AG09319 (cell line): ENCODE measurements around the gene RBM42.

Experiments
- DNase-seq: peaks from one replicate; pipeline ENCODE4 v3.0.0-alpha.2; 2010; ENCODE audit warnings: low read depth; ENCODE audit errors: extremely low read depth
- TF ChIP-seq, protein P1 (sequence below): IDR thresholded peaks from 2 replicates; pipeline ENCODE4 v1.5.1; 2011; ENCODE audit warnings: low read depth, mild to moderate bottlenecking, inconsistent platforms, low read length, moderate library complexity

The RBM42 gene

DNA sequence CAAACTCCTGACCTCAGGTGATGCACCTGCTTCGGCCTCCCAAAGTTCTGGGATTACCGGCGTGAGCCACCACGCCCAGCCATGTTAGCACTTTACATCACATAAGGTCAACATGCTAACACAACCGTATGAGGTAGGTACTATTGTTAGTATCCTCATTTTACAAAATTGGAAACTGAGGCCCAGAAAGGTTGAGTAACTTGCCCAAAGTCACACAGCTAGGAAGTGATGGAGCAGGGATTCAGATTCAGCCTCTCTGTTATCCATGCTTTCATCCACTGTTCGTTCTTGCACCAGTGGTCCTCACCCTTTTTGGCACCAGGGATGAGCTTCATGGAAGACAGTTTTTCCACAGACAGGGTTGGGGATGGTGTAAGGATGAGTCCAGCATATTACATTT is 27.9 kb downstream of the RBM42 start:
- DNase-seq: no peak
- TF ChIP-seq, protein P1, sequence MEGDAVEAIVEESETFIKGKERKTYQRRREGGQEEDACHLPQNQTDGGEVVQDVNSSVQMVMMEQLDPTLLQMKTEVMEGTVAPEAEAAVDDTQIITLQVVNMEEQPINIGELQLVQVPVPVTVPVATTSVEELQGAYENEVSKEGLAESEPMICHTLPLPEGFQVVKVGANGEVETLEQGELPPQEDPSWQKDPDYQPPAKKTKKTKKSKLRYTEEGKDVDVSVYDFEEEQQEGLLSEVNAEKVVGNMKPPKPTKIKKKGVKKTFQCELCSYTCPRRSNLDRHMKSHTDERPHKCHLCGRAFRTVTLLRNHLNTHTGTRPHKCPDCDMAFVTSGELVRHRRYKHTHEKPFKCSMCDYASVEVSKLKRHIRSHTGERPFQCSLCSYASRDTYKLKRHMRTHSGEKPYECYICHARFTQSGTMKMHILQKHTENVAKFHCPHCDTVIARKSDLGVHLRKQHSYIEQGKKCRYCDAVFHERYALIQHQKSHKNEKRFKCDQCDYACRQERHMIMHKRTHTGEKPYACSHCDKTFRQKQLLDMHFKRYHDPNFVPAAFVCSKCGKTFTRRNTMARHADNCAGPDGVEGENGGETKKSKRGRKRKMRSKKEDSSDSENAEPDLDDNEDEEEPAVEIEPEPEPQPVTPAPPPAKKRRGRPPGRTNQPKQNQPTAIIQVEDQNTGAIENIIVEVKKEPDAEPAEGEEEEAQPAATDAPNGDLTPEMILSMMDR: no peak

DNA sequence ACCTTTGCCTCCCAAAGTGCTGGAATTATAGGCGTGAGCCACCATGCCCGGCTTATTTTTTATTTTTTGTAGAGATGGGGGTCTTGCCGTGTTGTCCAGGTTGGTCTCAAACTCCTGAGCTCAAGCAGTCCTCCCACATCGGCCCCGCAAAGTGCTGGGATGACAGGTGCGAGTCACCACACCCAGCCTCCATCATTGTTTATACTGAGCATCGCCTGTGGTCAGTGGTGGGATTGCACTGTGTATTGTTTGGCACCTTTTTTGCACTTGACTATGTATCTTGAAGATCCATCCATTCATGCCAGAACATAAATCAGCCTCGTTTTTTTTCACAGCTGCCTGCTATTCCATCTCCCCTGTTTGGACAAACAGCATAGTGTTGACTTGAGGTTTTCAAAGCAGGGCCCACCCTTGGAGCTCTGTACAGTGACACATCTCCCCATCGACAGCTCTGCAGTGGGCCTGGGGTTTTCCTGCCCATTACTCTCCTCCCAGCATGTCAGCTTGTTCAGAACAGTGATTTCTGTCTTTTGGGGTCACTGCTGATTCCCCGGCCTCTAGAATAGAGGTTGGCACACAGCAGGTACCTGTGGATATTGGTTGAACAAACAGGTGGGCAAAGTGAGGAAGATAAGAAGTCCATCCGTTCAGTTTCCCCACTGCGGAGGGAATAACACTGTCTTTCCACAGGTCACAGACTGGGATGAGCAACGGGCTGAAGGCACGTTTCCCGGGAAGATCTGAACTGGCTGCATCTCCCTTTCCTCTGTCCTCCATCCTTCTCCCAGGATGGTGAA is 29.3 kb downstream of the RBM42 start:
- TF ChIP-seq, protein P1: no peak
- DNase-seq: no peak

DNA sequence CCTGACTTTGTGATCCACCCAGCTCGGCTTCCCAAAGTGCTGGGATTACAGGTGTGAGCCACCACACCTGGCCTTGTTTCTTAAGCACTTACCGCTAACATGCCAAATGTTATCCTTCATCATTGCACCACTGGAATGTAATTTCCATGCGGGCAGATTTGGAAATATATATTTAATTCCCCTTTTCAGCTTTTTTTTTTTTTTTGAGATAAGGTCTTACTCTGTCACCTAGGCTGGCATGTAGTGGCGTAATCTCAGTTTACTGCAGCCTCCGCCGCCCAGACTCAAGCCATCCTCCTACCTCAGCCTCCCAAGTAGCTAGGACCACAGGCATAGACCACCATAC is 33.1 kb downstream of the RBM42 start:
- DNase-seq: no peak
- TF ChIP-seq, protein P1: no peak

DNA sequence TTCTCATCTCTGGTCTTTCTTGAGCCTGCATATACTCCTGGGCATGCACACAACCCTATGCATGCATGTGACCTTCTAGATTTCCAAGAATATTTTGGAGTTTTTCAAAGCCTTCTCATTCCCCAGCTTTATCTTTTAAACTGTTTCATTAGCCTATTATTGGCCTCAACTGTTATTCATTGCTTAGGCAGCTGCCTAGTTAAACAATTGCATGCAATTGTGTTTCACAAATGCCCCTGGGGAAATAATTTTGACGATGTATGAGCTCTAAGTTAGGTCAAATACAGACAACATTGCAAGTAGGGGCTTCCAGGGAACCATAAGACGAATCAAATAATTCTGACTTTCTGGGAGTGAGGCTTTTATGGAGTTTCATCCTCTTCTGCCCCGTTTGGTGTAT is 35.1 kb downstream of the RBM42 start:
- TF ChIP-seq, protein P1: no peak
- DNase-seq: no peak

DNA sequence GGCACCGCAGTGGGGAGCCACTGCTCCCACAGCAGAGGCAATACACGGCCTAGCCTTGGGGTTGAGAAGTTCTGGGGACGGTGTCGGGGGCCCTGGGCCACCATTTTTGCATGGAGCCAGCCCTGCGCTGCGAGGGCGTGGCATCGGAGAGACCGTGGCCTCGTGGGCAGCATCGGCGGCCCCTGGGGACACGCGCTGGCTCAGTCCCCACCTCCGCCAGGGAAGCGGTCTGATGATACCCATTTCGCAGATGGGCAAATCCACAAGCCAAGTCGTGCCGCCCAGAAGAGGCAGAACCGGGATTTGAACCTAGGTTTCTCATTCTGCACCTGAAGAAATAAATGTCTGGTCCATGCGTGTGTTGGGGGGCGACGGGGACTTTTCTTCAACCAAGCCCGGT is 36.3 kb downstream of the RBM42 start:
- DNase-seq: no peak
- TF ChIP-seq, protein P1: no peak

DNA sequence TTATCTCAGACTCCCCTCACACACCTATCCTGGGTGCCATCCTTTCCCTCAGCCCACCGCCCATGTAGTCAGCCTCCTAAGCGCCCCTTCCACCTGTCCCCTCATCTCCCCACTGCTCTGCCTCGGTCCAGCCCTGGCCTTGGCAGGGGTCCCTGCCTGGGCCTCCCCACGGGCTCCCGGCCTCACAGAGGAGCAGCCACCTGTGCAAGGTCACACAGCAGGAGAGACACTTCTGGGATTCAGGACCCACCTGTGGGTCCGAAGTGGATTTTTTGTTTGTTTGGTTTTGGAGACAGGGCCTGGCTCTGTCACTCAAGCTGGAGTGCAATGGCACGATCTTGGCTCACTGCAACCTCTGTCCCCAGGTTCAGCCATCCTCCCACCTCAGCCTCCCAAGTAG is 36.8 kb downstream of the RBM42 start:
- TF ChIP-seq, protein P1: no peak
- no peak for DNase-seq

DNA sequence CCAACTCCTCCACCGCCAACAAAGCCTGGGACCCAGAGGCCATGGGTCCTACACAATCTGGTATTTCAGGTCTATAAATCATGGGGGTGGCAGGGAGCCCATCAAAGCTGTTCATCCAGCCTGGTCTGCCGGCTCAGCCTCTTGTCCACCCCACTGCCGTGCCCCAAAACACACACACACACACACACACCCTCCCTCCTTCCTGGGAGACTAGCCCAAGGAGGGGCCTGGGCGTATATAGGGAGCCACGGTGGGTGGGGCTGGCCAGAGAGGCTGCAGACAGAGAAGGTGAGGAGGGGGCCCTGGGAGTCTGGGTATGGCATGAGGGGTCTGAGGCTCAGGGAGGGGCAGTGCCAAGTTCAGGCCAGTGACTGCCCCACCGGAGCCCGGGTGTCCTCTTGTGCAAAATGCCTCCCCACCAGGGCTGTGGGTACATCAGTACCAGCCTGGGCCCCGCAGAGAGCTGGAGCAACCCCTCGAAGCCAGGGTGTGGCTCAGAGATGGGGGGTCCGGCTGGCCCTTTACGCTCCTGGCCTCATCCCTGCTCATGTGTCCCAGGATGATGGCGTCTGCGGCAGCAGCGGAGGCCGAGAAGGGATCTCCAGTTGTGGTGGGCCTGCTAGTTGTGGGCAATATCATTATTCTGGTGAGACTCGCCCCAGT is 37.5 kb downstream of the RBM42 start, which contains the start of gene UPK1A:
UPK1A (plus strand) TSS at position 267 of the 663 bp plus-strand sequence; CDS start at position 563, 296 bp downstream.
- DNase-seq: no peak
- TF ChIP-seq, protein P1: no peak
